Progenitor cell of endocrine pancreas (in vitro differentiated cells): Measurements from ENCODE around the gene PMPCA. TPM values are rescaled to one million over a fixed set of nuclear protein-coding genes. Genes with fewer than 3 reads are reported as not detected.
A peak's percentile ranks its signal among the peaks of the same experiment; 100 is the strongest.

Experiments
- DNase-seq: peaks from one replicate; pipeline ENCODE4 v3.0.0; 2021; ENCODE audit warnings: low spot score; ENCODE audit not compliant: unreplicated experiment
- H3K27ac Mint-ChIP-seq: 2 replicates; pipeline ENCODE4 v1.8.0; 2021; ENCODE audit warnings: mild to moderate bottlenecking, moderate library complexity, mixed read lengths
- H3K27me3 Mint-ChIP-seq: 2 replicates; pipeline ENCODE4 v1.8.0; 2021; ENCODE audit warnings: mixed read lengths
- H3K36me3 Mint-ChIP-seq: 2 replicates; pipeline ENCODE4 v1.8.0; 2022; ENCODE audit warnings: mixed read lengths; ENCODE audit not compliant: insufficient read depth
- H3K4me1 Mint-ChIP-seq: 2 replicates; pipeline ENCODE4 v1.8.0; 2021; ENCODE audit warnings: low read depth, mixed read lengths
- H3K4me3 Mint-ChIP-seq: 2 replicates; pipeline ENCODE4 v1.8.0; 2021; ENCODE audit warnings: low read depth, mild to moderate bottlenecking, moderate library complexity, mixed read lengths
- H3K9me3 Mint-ChIP-seq: 2 replicates; pipeline ENCODE4 v1.8.0; 2021; ENCODE audit warnings: low read depth, mixed read lengths
- CTCF ChIP-seq: fragments of 200-600 bp; sonication (generic); IDR thresholded peaks from one replicate; pipeline ENCODE4 v1.5.0; 2021; ENCODE audit warnings: antibody characterized with exemption, mild to moderate bottlenecking; ENCODE audit not compliant: unreplicated experiment
- total RNA-seq: library from RNA; stranded (reverse); gene quantifications from 2 replicates; pipeline ENCODE4 v1.2.1, GENCODE V29; 2021

The PMPCA gene
- total RNA-seq, 1 donor from 2014 or later, result 68.3 TPM

- DNase-seq, result no peak
- H3K27ac Mint-ChIP-seq, result no peak overlapping the region
- peaks cover 17% of the 10 kb centered on the region for H3K4me1 Mint-ChIP-seq
- no peak for TF ChIP-seq CTCF
- peaks cover 9% of the 10 kb centered on the region for H3K36me3 Mint-ChIP-seq
- no peaks in the 10 kb centered on the region for H3K27me3 Mint-ChIP-seq
- H3K4me3 Mint-ChIP-seq, result peak overlapping the region; percentile 78
- no peaks in the 10 kb centered on the region for H3K9me3 Mint-ChIP-seq
Observed at GRCh38 chr9:136437839-136438547, 27.5 kb downstream of the PMPCA start.

- Mint-ChIP-seq H3K27me3 (no peaks in the 10 kb centered on the region), H3K4me1 (peaks cover 17% of the 10 kb centered on the region), H3K36me3 (peaks cover 12% of the 10 kb centered on the region), H3K27ac (no peak overlapping the region), H3K9me3 (no peaks in the 10 kb centered on the region), H3K4me3 (peak overlapping the region; percentile 78)
- no peak for TF ChIP-seq CTCF
- peak; percentile 30 for DNase-seq
Observed at GRCh38 chr9:136438548-136439480, 28.4 kb downstream of the PMPCA start.

- TF ChIP-seq CTCF, result peak; percentile 75
- Mint-ChIP-seq H3K9me3 (no peaks in the 10 kb centered on the region), H3K27me3 (no peaks in the 10 kb centered on the region), H3K4me1 (peaks cover 17% of the 10 kb centered on the region), H3K4me3 (peak within 1 kb of the TSS; percentile 78), H3K27ac (no peak within 1 kb of the TSS), H3K36me3 (peaks cover 17% of the 10 kb centered on the region)
- DNase-seq, result peak; percentile 91
Observed at GRCh38 chr9:136439481-136440408, 29.3 kb downstream of the PMPCA start, which contains the start of gene INPP5E. Gene INPP5E (minus strand): TSS chr9:136439845. CDS start chr9:136439419, 426 bp downstream.

GRCh38 chr9:136441191-136441680, 30.8 kb downstream of the PMPCA start:
- Mint-ChIP-seq H3K27ac (no peak overlapping the region), H3K4me3 (no peak overlapping the region), H3K4me1 (peaks cover 17% of the 10 kb centered on the region), H3K9me3 (no peaks in the 10 kb centered on the region), H3K36me3 (peaks cover 16% of the 10 kb centered on the region), H3K27me3 (no peaks in the 10 kb centered on the region)
- no peak for TF ChIP-seq CTCF
- no peak for DNase-seq
